CD4-positive, alpha-beta memory T cell (primary cell): Measurements from ENCODE around the gene UST. TPM values are rescaled to one million over a fixed set of nuclear protein-coding genes. Genes with fewer than 3 reads are reported as not detected.

ENCODE experiments used
- CTCF ChIA-PET: fragments of 350-600 bp; sonication (Branson Sonifier 250); formaldehyde crosslinking; loops from one replicate; lab custom pipeline; 2021; ENCODE audit warnings: inconsistent platforms; ENCODE audit not compliant: partially characterized antibody; lab: Charles Lee
- POLR2A ChIA-PET: fragments of 350-600 bp; sonication (Branson Sonifier 250); formaldehyde crosslinking; loops from one replicate; lab custom pipeline; 2021; ENCODE audit not compliant: partially characterized antibody; lab: Charles Lee
- DNase-seq, 5 donors: peaks; one replicate each; pipeline versions ENCODE4 v3.0.0 to v3.0.0-alpha.2; 2020 to 2022; ENCODE audit warnings: mixed read lengths in 1 of 5
- H3K27ac ChIP-seq: one replicate; pipeline ENCODE4 v1.7.0; 2013; ENCODE audit warnings: low read depth, low read length
- H3K27me3 ChIP-seq: 2 replicates; pipeline ENCODE4 v1.7.0; 2013; ENCODE audit warnings: mild to moderate bottlenecking, low read length, moderate library complexity; ENCODE audit not compliant: insufficient read depth
- H3K36me3 ChIP-seq: 2 replicates; pipeline ENCODE4 v1.7.0; 2013; ENCODE audit warnings: mild to moderate bottlenecking, low read length, moderate library complexity; ENCODE audit not compliant: insufficient read depth
- H3K4me1 ChIP-seq: 2 replicates; pipeline ENCODE4 v1.7.0; 2013; ENCODE audit warnings: mild to moderate bottlenecking, low read length, moderate library complexity; ENCODE audit not compliant: insufficient read depth
- H3K4me3 ChIP-seq, 2 donors: one replicate each; pipeline ENCODE4 v1.7.0; 2013; ENCODE audit warnings: low read length in 2 of 2, mild to moderate bottlenecking in 1 of 2
- H3K9me3 ChIP-seq, 2 donors: one replicate each; pipeline ENCODE4 v1.7.0; 2013; ENCODE audit warnings: low read length in 2 of 2, control low read depth in 1 of 2; ENCODE audit not compliant: control insufficient read depth in 1 of 2
- H3K27ac Mint-ChIP-seq, 7 donors: one replicate each; pipeline ENCODE4 v1.8.0; 2020 to 2021; ENCODE audit warnings: mixed read lengths in 7 of 7, mild to moderate bottlenecking in 6 of 7, inconsistent platforms in 3 of 7, moderate library complexity in 3 of 7
- H3K27me3 Mint-ChIP-seq, 2 donors: one replicate each; pipeline ENCODE4 v1.8.0; 2020 to 2021; ENCODE audit warnings: mixed read lengths in 2 of 2
- H3K36me3 Mint-ChIP-seq, 2 donors: one replicate each; pipeline ENCODE4 v1.8.0; 2020 to 2021; ENCODE audit warnings: mixed read lengths in 2 of 2, inconsistent platforms in 1 of 2, mild to moderate bottlenecking in 1 of 2
- H3K4me1 Mint-ChIP-seq, 4 donors: one replicate each; pipeline ENCODE4 v1.8.0; 2020 to 2021; ENCODE audit warnings: mixed read lengths in 4 of 4, mild to moderate bottlenecking in 1 of 4
- H3K4me3 Mint-ChIP-seq, 8 donors: one replicate each; pipeline ENCODE4 v1.8.0; 2020 to 2021; ENCODE audit warnings: mixed read lengths in 8 of 8, mild to moderate bottlenecking in 7 of 8, moderate library complexity in 6 of 8, inconsistent platforms in 3 of 8
- H3K9me3 Mint-ChIP-seq, 8 donors: one replicate each; pipeline ENCODE4 v1.8.0; 2020 to 2021; ENCODE audit warnings: mixed read lengths in 8 of 8, mild to moderate bottlenecking in 5 of 8, inconsistent platforms in 3 of 8, moderate library complexity in 1 of 8
- intact Hi-C: fragments of 100-400 bp; cut with micrococcal nuclease; formaldehyde crosslinking; loops from one replicate; pipeline ENCODE4 v1.15.1; 2023
- polyA plus RNA-seq, 2 donors: library from polyadenylated mRNA; unstranded; fragments of 300-500 nt; fragmentation: Illumina TruSeq; gene quantifications; one replicate each; pipeline ENCODE4 v1.2.3, GENCODE V29; 2021
- total RNA-seq, 2 experiments: library from RNA; stranded (reverse); gene quantifications; one replicate each; pipeline ENCODE4 v1.2.3, GENCODE V29; 2021

UST gene
- total and polyA plus RNA-seq, 4 experiments from 2014 or later, result 2.2 to 7.6 (median 5.1) TPM

GRCh38 chr6:148959501-148959900 lies 212.7 kb downstream of the UST start:
- intact Hi-C loops, result no loop called here

GRCh38 chr6:148962854-148963515 lies 216.2 kb downstream of the UST start:
- intact Hi-C loops, result no loop called here
- Histone ChIP-seq H3K4me3 (no peak overlapping the region), H3K4me1 (no peaks in the 10 kb centered on the region), H3K27ac (no peak overlapping the region), H3K27me3 (no peaks in the 10 kb centered on the region), H3K9me3 (no peaks in the 10 kb centered on the region), H3K36me3 (no peaks in the 10 kb centered on the region)
- Mint-ChIP-seq H3K4me3 (no peak overlapping the region), H3K27ac (no peak overlapping the region), H3K27me3 (no peaks in the 10 kb centered on the region), H3K9me3 (no peaks in the 10 kb centered on the region), H3K4me1 (no peaks in the 10 kb centered on the region), H3K36me3 (peaks cover 4 to 7% of the 10 kb centered on the region in 2 donors)
- DNase-seq, result no peak
- CTCF ChIA-PET, result no interaction called here
- POLR2A ChIA-PET, result no interaction called here

More at GRCh38 chr6:148959501-148959900, 212.7 kb downstream of the UST start:
- ChIA-PET POLR2A (no interaction called here), CTCF (no interaction called here)
- Mint-ChIP-seq H3K27me3 (no peaks in the 10 kb centered on the region), H3K9me3 (no peaks in the 10 kb centered on the region), H3K4me3 (no peak overlapping the region), H3K27ac (peak overlapping the region in 1 of 7 donors; percentile 42), H3K4me1 (no peaks in the 10 kb centered on the region), H3K36me3 (peaks cover 11 to 25% of the 10 kb centered on the region in 2 donors)
- Histone ChIP-seq H3K27ac (no peak overlapping the region), H3K4me3 (no peak overlapping the region), H3K36me3 (no peaks in the 10 kb centered on the region), H3K27me3 (no peaks in the 10 kb centered on the region), H3K4me1 (no peaks in the 10 kb centered on the region), H3K9me3 (no peaks in the 10 kb centered on the region)
- no peak for DNase-seq

- Histone ChIP-seq H3K27me3 (no peaks in the 10 kb centered on the region), H3K4me3 (no peak overlapping the region), H3K9me3 (no peaks in the 10 kb centered on the region), H3K27ac (no peak overlapping the region), H3K4me1 (no peaks in the 10 kb centered on the region), H3K36me3 (no peaks in the 10 kb centered on the region)
- Mint-ChIP-seq H3K9me3 (no peaks in the 10 kb centered on the region), H3K36me3 (peaks cover 4 to 7% of the 10 kb centered on the region in 2 donors), H3K4me3 (no peak overlapping the region), H3K27ac (no peak overlapping the region), H3K4me1 (no peaks in the 10 kb centered on the region), H3K27me3 (no peaks in the 10 kb centered on the region)
- POLR2A ChIA-PET, result no interaction called here
- intact Hi-C loops, result no loop called here
- no peak for DNase-seq
- CTCF ChIA-PET, result no interaction called here
Measured at GRCh38 chr6:148963738-148964137, 216.9 kb downstream of the UST start.

- Mint-ChIP-seq H3K27ac (no peak overlapping the region), H3K4me1 (no peaks in the 10 kb centered on the region), H3K4me3 (no peak overlapping the region), H3K27me3 (no peaks in the 10 kb centered on the region), H3K36me3 (peaks cover 2 to 7% of the 10 kb centered on the region in 2 donors), H3K9me3 (no peaks in the 10 kb centered on the region)
- ChIA-PET POLR2A (no interaction called here), CTCF (no interaction called here)
- H3K36me3 ChIP-seq, result no peaks in the 10 kb centered on the region
- no peaks in the 10 kb centered on the region for H3K4me1 ChIP-seq
- intact Hi-C loops, result no loop called here
- DNase-seq, result no peak
- no peak overlapping the region for H3K4me3 ChIP-seq
- H3K27me3 ChIP-seq, result no peaks in the 10 kb centered on the region
- H3K27ac ChIP-seq, result no peak overlapping the region
- no peaks in the 10 kb centered on the region for H3K9me3 ChIP-seq
Measured at GRCh38 chr6:148964467-148964866, 217.6 kb downstream of the UST start.

DNA sequence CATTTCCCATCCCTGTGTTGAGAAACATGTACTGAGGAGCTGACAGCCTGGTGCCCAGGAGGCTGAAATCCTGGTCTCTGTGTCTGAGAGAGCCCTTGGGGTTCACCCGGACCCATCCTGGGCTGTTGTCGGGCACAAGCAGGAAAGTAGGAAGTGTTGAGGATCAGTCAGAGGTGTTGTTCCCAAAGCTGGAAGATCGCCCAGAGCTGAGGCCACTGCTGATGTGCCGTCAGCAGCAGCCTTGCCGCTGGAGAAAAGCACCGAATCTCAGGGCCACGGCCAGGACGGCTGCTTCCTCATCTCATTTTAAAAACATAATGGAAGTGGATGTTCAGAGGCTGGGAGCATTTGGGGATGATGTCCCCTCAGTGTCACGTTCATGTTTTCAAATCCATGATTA lies 218.5 kb downstream of the UST start:
- Mint-ChIP-seq H3K36me3 (peaks cover 2 to 5% of the 10 kb centered on the region in 2 donors), H3K4me1 (no peaks in the 10 kb centered on the region), H3K27ac (no peak overlapping the region), H3K9me3 (no peaks in the 10 kb centered on the region), H3K4me3 (no peak overlapping the region), H3K27me3 (no peaks in the 10 kb centered on the region)
- Histone ChIP-seq H3K4me3 (no peak overlapping the region), H3K4me1 (no peaks in the 10 kb centered on the region), H3K9me3 (no peaks in the 10 kb centered on the region), H3K27me3 (no peaks in the 10 kb centered on the region), H3K27ac (no peak overlapping the region), H3K36me3 (no peaks in the 10 kb centered on the region)
- POLR2A ChIA-PET, result no interaction called here
- intact Hi-C loops, result no loop called here
- no peak for DNase-seq
- CTCF ChIA-PET, result no interaction called here

GRCh38 chr6:148967011-148967520 lies 220.2 kb downstream of the UST start:
- Mint-ChIP-seq H3K27me3 (no peaks in the 10 kb centered on the region), H3K9me3 (no peaks in the 10 kb centered on the region), H3K4me3 (no peak overlapping the region), H3K36me3 (peaks cover 0 to 6% of the 10 kb centered on the region in 2 donors), H3K4me1 (peaks cover 0 to 6% (median 5%) of the 10 kb centered on the region in 4 donors), H3K27ac (no peak overlapping the region)
- H3K36me3 ChIP-seq, result no peaks in the 10 kb centered on the region
- H3K9me3 ChIP-seq, result no peaks in the 10 kb centered on the region
- ChIA-PET CTCF (no interaction called here), POLR2A (no interaction called here)
- no peak overlapping the region for H3K4me3 ChIP-seq
- DNase-seq, result no peak
- H3K4me1 ChIP-seq, result no peaks in the 10 kb centered on the region
- intact Hi-C loops, result no loop called here
- H3K27ac ChIP-seq, result no peak overlapping the region
- no peaks in the 10 kb centered on the region for H3K27me3 ChIP-seq

- H3K36me3 Mint-ChIP-seq, result peaks cover 0 to 6% of the 10 kb centered on the region in 2 donors
- Histone ChIP-seq H3K27me3 (no peaks in the 10 kb centered on the region), H3K4me3 (no peak overlapping the region), H3K9me3 (no peaks in the 10 kb centered on the region), H3K36me3 (no peaks in the 10 kb centered on the region), H3K4me1 (no peaks in the 10 kb centered on the region), H3K27ac (no peak overlapping the region)
- H3K9me3 Mint-ChIP-seq, result no peaks in the 10 kb centered on the region
- ChIA-PET CTCF (no interaction called here), POLR2A (no interaction called here)
- no peak overlapping the region for H3K4me3 Mint-ChIP-seq
- H3K27ac Mint-ChIP-seq, result no peak overlapping the region
- intact Hi-C loops, result no loop called here
- no peaks in the 10 kb centered on the region for H3K27me3 Mint-ChIP-seq
- H3K4me1 Mint-ChIP-seq, result peaks cover 0 to 7% (median 7%) of the 10 kb centered on the region in 4 donors
- no peak for DNase-seq
Measured at GRCh38 chr6:148967541-148967956, 220.7 kb downstream of the UST start.
